ENCODE measurements around the gene VWA1. TPM values are rescaled to one million over a fixed set of nuclear protein-coding genes. Genes with fewer than 3 reads are reported as not detected.
"Not testable (repeated sequence)": the region's sequence is repeated elsewhere in the genome, so short reads cannot be mapped to it uniquely, and the experiment has no call there.

VWA1 gene
- polyA plus RNA-seq, 2 of the 4 experiments (the other 2 are of a cell fraction) = 4.0 to 5.3 TPM

DNA sequence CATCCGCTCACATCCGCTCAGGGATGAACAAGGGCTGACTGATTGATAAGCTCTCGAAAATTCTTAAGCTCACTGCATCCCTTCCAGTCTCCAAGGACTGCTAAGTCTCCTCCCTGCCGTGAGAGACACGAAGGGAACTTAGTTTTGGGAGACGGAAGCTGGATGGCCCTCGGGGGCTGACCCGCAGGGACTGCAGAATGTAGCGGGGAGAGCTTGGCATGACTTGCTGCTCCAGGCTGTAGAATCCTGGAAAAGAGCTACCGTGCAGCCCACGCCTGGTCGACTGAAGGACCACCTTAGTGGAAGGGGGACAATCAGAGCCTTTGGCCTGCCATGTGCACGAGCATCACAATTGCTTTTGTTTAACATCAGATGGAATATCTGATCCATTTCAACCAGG, 19.7 kb upstream of the VWA1 start:
- H3K4me3 ChIP-seq = no peak overlapping the region
- TF ChIP-seq RNF2 (IDR thresholded peaks at IDR 0.05; ENCODE audit: borderline replicate concordance, low read depth) = no peak
- TF ChIP-seq HOXB13 (CRISPR knock-in tag; IDR thresholded peaks at IDR 0.05; ENCODE audit: low read depth) = no peak
- TF ChIP-seq MAFK (IDR thresholded peaks at IDR 0.05; ENCODE audit: partially characterized antibody) = no peak
- TF ChIP-seq, protein P1, sequence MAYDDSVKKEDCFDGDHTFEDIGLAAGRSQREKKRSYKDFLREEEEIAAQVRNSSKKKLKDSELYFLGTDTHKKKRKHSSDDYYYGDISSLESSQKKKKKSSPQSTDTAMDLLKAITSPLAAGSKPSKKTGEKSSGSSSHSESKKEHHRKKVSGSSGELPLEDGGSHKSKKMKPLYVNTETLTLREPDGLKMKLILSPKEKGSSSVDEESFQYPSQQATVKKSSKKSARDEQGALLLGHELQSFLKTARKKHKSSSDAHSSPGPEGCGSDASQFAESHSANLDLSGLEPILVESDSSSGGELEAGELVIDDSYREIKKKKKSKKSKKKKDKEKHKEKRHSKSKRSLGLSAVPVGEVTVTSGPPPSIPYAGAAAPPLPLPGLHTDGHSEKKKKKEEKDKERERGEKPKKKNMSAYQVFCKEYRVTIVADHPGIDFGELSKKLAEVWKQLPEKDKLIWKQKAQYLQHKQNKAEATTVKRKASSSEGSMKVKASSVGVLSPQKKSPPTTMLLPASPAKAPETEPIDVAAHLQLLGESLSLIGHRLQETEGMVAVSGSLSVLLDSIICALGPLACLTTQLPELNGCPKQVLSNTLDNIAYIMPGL (CRISPR knock-in tag; IDR thresholded peaks at IDR 0.05; ENCODE audit: borderline replicate concordance) = no peak
- TF ChIP-seq, protein P2, sequence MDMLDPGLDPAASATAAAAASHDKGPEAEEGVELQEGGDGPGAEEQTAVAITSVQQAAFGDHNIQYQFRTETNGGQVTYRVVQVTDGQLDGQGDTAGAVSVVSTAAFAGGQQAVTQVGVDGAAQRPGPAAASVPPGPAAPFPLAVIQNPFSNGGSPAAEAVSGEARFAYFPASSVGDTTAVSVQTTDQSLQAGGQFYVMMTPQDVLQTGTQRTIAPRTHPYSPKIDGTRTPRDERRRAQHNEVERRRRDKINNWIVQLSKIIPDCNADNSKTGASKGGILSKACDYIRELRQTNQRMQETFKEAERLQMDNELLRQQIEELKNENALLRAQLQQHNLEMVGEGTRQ (IDR thresholded peaks at IDR 0.05) = no peak
- no peak for TF ChIP-seq TFCP2L1 (CRISPR knock-in tag; IDR thresholded peaks at IDR 0.05)
- no peak for TF ChIP-seq HEYL (CRISPR knock-in tag; IDR thresholded peaks at IDR 0.05)
- no peak for TF ChIP-seq RARB (CRISPR knock-in tag; IDR thresholded peaks at IDR 0.05)
- TF ChIP-seq, protein P3, sequence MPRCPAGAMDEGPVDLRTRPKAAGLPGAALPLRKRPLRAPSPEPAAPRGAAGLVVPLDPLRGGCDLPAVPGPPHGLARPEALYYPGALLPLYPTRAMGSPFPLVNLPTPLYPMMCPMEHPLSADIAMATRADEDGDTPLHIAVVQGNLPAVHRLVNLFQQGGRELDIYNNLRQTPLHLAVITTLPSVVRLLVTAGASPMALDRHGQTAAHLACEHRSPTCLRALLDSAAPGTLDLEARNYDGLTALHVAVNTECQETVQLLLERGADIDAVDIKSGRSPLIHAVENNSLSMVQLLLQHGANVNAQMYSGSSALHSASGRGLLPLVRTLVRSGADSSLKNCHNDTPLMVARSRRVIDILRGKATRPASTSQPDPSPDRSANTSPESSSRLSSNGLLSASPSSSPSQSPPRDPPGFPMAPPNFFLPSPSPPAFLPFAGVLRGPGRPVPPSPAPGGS (IDR thresholded peaks at IDR 0.05) = no peak
- TF ChIP-seq CHD4 (IDR thresholded peaks at IDR 0.05; ENCODE audit: borderline replicate concordance) = no peak
- no peak for FAIRE-seq
- no peaks in the 10 kb centered on the region for H3K9me3 ChIP-seq
- CTCF ChIA-PET = interaction anchor here (1.0 to 2.8 kb wide), 5 partner anchors 9 to 89 kb away, joined by 4 to 11 read pairs (median 6); no protein-coding TSS in a partner anchor
- ATAC-seq = no peak
- no peaks in the 10 kb centered on the region for H3K4me1 ChIP-seq
- no peak for DNase-seq (ENCODE audit: low read depth in 1 of 2, low spot score in 1 of 2)
- no peak overlapping the region for H3K27ac ChIP-seq
- WGBS (ENCODE audit: missing lambda C conversion rate) = 76% methylated on average over 12 of the region's 13 CpGs
- POLR2A ChIA-PET = no interaction called here
- H3K4me2 ChIP-seq = no peak overlapping the region

DNA sequence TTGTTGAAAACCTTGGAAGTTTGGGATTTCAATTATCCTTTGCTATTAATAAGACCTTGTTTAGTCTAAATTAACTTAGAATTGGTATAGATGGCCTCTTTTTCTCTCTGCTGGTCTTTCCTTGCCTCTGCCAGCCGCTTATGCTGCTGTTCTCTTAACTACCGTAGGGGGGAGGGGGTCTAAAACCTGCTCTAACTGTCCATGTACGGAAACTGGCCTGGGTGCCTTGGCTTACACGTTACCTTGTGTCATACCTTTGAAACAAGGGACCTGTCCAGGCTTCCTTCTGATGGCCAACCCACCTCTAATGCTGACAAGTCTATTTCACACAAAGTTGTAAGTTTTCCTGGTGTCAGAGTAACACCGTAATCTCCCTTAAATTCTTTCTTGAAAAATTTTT, 18.1 kb upstream of the VWA1 start:
- POLR2A ChIA-PET; H3K4me3 ChIP-seq; DNase-seq (ENCODE audit: low read depth in 1 of 2, low spot score in 1 of 2); CTCF ChIA-PET; H3K4me2 ChIP-seq; FAIRE-seq; H3K27ac ChIP-seq; H3K4me1 ChIP-seq; ATAC-seq; H3K9me3 ChIP-seq: not testable (repeated sequence)
- 80% methylated on average over 5 of the region's 5 CpGs for WGBS (ENCODE audit: missing lambda C conversion rate)

DNA sequence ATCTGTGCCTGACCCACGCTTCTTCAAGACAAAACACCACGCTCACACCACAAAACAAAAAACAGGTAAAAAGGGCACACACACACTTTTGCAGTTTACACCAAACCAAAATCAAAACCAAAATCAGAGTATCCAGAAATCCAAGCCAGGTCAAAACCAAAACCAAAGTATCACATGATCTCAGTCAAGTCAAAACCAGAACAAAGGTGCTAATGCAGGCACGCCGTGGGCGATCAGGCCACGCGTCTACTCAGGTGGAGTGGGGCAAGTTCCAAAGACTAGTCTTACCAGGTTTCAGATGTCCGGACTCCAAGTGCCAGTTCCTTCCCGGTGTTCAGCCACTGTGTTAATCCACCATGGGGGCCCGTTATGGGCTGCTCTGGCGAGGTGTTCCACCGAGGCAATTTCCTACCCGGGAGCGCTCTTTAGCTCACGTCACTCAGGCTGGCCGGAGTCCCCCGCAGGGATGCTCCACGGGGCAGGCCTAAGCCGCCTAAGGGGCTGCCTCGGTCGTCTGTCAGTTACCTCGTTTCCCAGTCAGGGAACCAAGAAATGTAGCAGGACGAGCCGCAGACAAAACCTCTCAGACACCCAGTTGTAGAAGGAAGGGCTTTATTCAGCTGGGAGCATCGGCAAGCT, 17.5 kb upstream of the VWA1 start:
- ATAC-seq; H3K9me3 ChIP-seq; DNase-seq (ENCODE audit: low read depth in 1 of 2, low spot score in 1 of 2); FAIRE-seq; CTCF ChIA-PET; H3K4me1 ChIP-seq; H3K27ac ChIP-seq; H3K4me2 ChIP-seq; H3K4me3 ChIP-seq; POLR2A ChIA-PET: not testable (repeated sequence)
- WGBS (ENCODE audit: missing lambda C conversion rate) = 83% methylated on average over 25 of the region's 25 CpGs

DNA sequence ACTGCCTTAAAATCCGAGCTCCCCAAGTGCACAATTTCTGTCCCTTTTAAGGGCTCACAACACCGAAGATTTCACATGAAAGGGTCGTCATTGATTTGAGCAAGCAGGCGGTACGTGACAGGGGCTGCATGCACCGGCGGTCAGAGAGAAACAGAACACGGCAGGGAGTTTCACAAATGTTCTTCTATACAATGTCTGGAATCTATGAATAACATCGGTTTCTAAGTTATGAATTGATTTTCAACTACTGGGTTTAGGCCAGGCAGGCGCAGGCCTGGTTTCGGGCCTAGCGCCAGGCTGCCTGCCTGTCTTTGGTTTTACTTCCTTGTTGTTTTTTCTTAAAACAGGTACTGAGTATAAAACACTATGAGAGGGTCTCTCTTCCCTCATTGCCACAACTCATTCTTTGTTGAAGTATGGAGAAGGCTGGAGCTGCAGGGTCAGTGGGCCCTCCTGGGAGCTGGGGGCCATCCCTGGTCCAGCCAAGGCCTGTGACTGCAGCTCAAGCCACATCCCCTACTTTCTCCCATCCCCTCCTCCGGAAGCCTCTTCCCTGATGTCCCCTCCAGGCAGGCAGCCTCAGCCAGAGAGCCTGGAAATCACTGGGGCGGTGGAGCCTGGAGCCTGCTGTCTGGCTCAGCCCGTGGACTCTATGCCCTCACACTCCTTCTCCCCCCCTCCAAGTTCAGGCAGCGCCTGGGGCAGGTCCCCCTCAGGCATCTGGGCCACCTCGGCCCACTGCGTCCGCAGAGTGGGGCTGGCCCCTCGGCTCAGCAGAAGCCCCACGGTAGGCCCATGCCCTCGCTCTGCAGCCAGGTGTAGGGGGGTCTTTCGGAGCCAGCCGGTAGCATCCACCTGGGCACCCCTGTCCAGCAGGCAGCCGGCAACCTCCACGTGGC, 16.8 kb upstream of the VWA1 start:
- peak; percentile 18 to 25; a peak in 2 of 6 replicates for ATAC-seq
- TF ChIP-seq, protein P4, sequence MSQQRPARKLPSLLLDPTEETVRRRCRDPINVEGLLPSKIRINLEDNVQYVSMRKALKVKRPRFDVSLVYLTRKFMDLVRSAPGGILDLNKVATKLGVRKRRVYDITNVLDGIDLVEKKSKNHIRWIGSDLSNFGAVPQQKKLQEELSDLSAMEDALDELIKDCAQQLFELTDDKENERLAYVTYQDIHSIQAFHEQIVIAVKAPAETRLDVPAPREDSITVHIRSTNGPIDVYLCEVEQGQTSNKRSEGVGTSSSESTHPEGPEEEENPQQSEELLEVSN (IDR thresholded peaks at IDR 0.05; ENCODE audit: borderline replicate concordance, low read depth) = no peak
- TF ChIP-seq FOXS1 (CRISPR knock-in tag; IDR thresholded peaks at IDR 0.05) (no peak), HOXA7 (CRISPR knock-in tag; IDR thresholded peaks at IDR 0.05) (no peak), NFE2L2 (conservative IDR thresholded peaks at IDR 0.05; ENCODE audit: low read length) (no peak), ESRRA (IDR thresholded peaks at IDR 0.05; ENCODE audit: borderline replicate concordance, low read length) (no peak), NR3C1 (IDR thresholded peaks at IDR 0.05) (no peak), SREBF2 (IDR thresholded peaks at IDR 0.05) (no peak), HEYL (CRISPR knock-in tag; IDR thresholded peaks at IDR 0.05) (no peak)
- TF ChIP-seq, protein P5, sequence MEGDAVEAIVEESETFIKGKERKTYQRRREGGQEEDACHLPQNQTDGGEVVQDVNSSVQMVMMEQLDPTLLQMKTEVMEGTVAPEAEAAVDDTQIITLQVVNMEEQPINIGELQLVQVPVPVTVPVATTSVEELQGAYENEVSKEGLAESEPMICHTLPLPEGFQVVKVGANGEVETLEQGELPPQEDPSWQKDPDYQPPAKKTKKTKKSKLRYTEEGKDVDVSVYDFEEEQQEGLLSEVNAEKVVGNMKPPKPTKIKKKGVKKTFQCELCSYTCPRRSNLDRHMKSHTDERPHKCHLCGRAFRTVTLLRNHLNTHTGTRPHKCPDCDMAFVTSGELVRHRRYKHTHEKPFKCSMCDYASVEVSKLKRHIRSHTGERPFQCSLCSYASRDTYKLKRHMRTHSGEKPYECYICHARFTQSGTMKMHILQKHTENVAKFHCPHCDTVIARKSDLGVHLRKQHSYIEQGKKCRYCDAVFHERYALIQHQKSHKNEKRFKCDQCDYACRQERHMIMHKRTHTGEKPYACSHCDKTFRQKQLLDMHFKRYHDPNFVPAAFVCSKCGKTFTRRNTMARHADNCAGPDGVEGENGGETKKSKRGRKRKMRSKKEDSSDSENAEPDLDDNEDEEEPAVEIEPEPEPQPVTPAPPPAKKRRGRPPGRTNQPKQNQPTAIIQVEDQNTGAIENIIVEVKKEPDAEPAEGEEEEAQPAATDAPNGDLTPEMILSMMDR (IDR thresholded peaks at IDR 0.05) = no peak

More for the DNA sequence above, 16.8 kb upstream of the VWA1 start:
- FAIRE-seq (no peak), DNase-seq (ENCODE audit: low read depth in 1 of 2, low spot score in 1 of 2) (no peak)
- ChIA-PET POLR2A (no interaction called here), CTCF (no interaction called here)
- 89% methylated on average over 15 of the region's 26 CpGs for WGBS (ENCODE audit: missing lambda C conversion rate)
- H3K27ac ChIP-seq = no peak overlapping the region
- no peak overlapping the region for H3K4me3 ChIP-seq
- H3K4me1 ChIP-seq = 0 out of 3 replicates have a peak, but pooled peaks cover 3% of the 10 kb centered on the region
- no peaks in the 10 kb centered on the region for H3K9me3 ChIP-seq
- H3K4me2 ChIP-seq = no peak overlapping the region
